HEK293 (cell line): Measurements from ENCODE around the gene CMIP.
A peak's percentile ranks its signal among the peaks of the same experiment; 100 is the strongest.

Experiments
- CTCF ChIA-PET: fragments of 350-600 bp; formaldehyde crosslinking; extraction: SDS; loops from one replicate; lab custom pipeline; 2021; ENCODE audit warnings: antibody characterized with exemption; lab: Yijun Ruan, JAX
- POLR2A ChIA-PET: fragments of 300-600 bp; formaldehyde crosslinking; extraction: SDS; loops from one replicate; lab custom pipeline; 2020; ENCODE audit warnings: antibody characterized with exemption, inconsistent platforms; lab: Yijun Ruan, JAX
- H3K27ac ChIP-seq: fragments of 200-500 bp; sonication (Bioruptor generic); 2 replicates; pipeline ENCODE4 v1.5.1; 2014; ENCODE audit warnings: low read depth, low read length, control low read depth, inconsistent platforms; ENCODE audit errors: extremely low read depth
- H3K36me3 ChIP-seq, 2 experiments: fragments of 200-500 bp in 1 of 2; sonication (Bioruptor generic) in 1 of 2; 1 replicate in 1 of 2; 2 replicates in 1 of 2; pipeline ENCODE4 v1.5.1; 2014 to 2017; ENCODE audit warnings: inconsistent platforms in 2 of 2, low read length in 2 of 2; ENCODE audit not compliant: control insufficient read depth in 2 of 2, insufficient read depth in 1 of 2
- H3K4me1 ChIP-seq: fragments of 200-500 bp; sonication (Bioruptor generic); 2 replicates; pipeline ENCODE4 v1.5.1; 2014; ENCODE audit warnings: mild to moderate bottlenecking, low read length, inconsistent platforms; ENCODE audit not compliant: control insufficient read depth, insufficient read depth
- H3K4me3 ChIP-seq: 2 replicates; pipeline ENCODE4 v1.5.1; 2011; ENCODE audit warnings: low read depth, mild to moderate bottlenecking, control low read depth, low read length, moderate library complexity
- H3K9me3 ChIP-seq: fragments of 200-500 bp; sonication (Bioruptor generic); 2 replicates; pipeline ENCODE4 v1.5.1; 2014; ENCODE audit warnings: low read depth, low read length, inconsistent platforms; ENCODE audit not compliant: control insufficient read depth, insufficient read depth
- ATF2 ChIP-seq: fragments of 450-650 bp; formaldehyde crosslinking; IDR thresholded peaks from 2 replicates; pipeline ENCODE4 v1.5.1; 2016; ENCODE audit warnings: missing biosample characterization, missing genetic modification characterization, low read depth
- CTCF ChIP-seq: fragments of 450-650 bp; formaldehyde crosslinking; IDR thresholded peaks from 2 replicates; pipeline ENCODE4 v1.5.1; 2016; ENCODE audit warnings: missing biosample characterization, missing genetic modification characterization
- GLIS1 ChIP-seq: fragments of 450-650 bp; formaldehyde crosslinking; IDR thresholded peaks from 2 replicates; pipeline ENCODE4 v1.5.1; 2016; ENCODE audit warnings: missing biosample characterization, missing genetic modification characterization
- KLF8 ChIP-seq: fragments of 450-650 bp; formaldehyde crosslinking; IDR thresholded peaks from 2 replicates; pipeline ENCODE4 v1.5.1; 2016; ENCODE audit warnings: missing biosample characterization, missing genetic modification characterization
- MZF1 ChIP-seq: fragments of 450-650 bp; formaldehyde crosslinking; IDR thresholded peaks from 2 replicates; pipeline ENCODE4 v1.5.1; 2017; ENCODE audit warnings: missing biosample characterization, missing genetic modification characterization, borderline replicate concordance
- OSR2 ChIP-seq: fragments of 450-650 bp; formaldehyde crosslinking; IDR thresholded peaks from 2 replicates; pipeline ENCODE4 v1.5.1; 2016; ENCODE audit warnings: missing biosample characterization, missing genetic modification characterization
- PRDM1 ChIP-seq: fragments of 450-650 bp; formaldehyde crosslinking; IDR thresholded peaks from 2 replicates; pipeline ENCODE4; 2016; ENCODE audit warnings: missing biosample characterization, missing genetic modification characterization
- PRDM6 ChIP-seq: fragments of 450-650 bp; formaldehyde crosslinking; IDR thresholded peaks from 2 replicates; pipeline ENCODE4 v1.5.1; 2017; ENCODE audit warnings: missing biosample characterization, missing genetic modification characterization
- SCRT1 ChIP-seq: fragments of 450-650 bp; formaldehyde crosslinking; IDR thresholded peaks from 2 replicates; pipeline ENCODE4 v1.5.1; 2016; ENCODE audit warnings: missing biosample characterization, missing genetic modification characterization, borderline replicate concordance
- ZIC2 ChIP-seq: fragments of 450-650 bp; formaldehyde crosslinking; IDR thresholded peaks from 2 replicates; pipeline ENCODE4 v1.5.1; 2016; ENCODE audit warnings: missing biosample characterization, missing genetic modification characterization
- ZNF221 ChIP-seq: fragments of 450-650 bp; formaldehyde crosslinking; IDR thresholded peaks from 2 replicates; pipeline ENCODE4 v1.5.1; 2017; ENCODE audit warnings: missing biosample characterization, missing genetic modification characterization, borderline replicate concordance
- ZNF600 ChIP-seq: fragments of 450-650 bp; formaldehyde crosslinking; IDR thresholded peaks from 2 replicates; pipeline ENCODE4 v1.5.1; 2016; ENCODE audit warnings: missing biosample characterization, missing genetic modification characterization
- ZNF629 ChIP-seq: fragments of 450-650 bp; formaldehyde crosslinking; IDR thresholded peaks from 2 replicates; pipeline ENCODE4 v1.5.1; 2017; ENCODE audit warnings: missing biosample characterization, missing genetic modification characterization
- ZSCAN5A ChIP-seq: fragments of 450-650 bp; formaldehyde crosslinking; IDR thresholded peaks from 2 replicates; pipeline ENCODE4 v1.5.1; 2016; ENCODE audit warnings: missing biosample characterization, missing genetic modification characterization
- TF ChIP-seq, protein P1 (sequence below): fragments of 450-650 bp; formaldehyde crosslinking; IDR thresholded peaks from 2 replicates; pipeline ENCODE4 v1.5.1; 2016; ENCODE audit warnings: missing biosample characterization, missing genetic modification characterization

The CMIP gene

DNA sequence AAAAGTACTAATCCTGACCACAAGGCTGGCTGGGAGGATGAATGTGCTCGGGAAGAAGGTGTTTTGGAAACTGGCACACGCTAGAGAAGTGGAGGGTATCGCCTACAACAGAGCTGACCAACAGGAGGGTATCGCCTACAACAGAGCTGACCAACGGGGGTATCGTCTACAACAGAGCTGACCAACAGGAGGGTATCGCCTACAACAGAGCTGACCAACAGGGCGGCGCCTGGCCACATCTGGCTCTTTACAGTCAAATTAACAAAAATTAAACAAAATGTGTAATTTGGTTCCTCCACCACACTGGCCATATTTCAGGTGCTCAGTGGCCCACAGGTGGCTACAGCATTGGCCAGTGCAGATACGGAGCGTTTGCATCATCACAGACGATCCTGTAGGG lies 153.5 kb downstream of the CMIP start:
- TF ChIP-seq CTCF (tag by site-specific recombination) (0 out of 2 replicates have a peak, but pooled peaks have one; percentile 29), KLF8 (tag by site-specific recombination) (no peak)

DNA sequence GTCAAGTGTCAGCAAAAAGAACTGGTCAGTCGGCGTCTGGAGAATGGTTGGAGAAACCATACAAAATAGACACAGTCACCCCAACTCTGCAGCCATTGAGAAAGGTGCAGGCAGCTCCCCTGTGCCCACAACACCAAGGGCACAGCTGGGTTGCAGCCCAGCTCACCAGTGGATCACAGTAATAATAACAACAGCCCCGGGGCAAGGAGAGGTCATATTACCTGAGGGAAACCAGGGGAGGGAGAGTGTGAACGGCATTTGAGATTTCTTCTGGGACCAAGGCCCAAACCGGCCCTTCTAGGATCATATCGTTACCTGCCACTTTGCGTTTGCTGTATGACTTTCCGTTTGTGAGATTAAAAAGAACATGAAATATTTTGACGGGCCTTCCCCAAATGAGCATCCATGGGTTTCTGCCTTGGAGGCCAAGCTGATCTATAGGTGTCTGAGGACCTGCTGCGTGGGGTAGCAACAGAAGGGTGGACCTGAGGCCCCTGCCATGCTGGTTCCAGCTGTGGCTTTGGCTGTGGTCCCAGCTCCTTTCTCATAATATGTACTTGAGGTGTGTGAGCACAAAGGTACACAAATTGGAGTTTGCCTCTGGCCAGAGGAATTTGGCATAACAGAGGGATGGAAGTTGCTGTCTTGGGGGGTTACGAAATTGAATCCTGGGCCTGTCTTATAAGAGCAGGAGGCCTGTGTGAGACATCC lies 154.6 kb downstream of the CMIP start:
- no peaks in the 10 kb centered on the region for H3K36me3 ChIP-seq
- ChIA-PET POLR2A (no interaction called here), CTCF (interaction anchor here (0.6 kb wide), 2 partner anchors 161 to 406 kb away, joined by 3 to 4 read pairs; no protein-coding TSS in a partner anchor)
- peak; percentile 61 for TF ChIP-seq ZIC2 (tag by site-specific recombination)
- peak; percentile 24; the same call in 1 of the 2 replicates for TF ChIP-seq GLIS1 (tag by site-specific recombination)
- no peak for TF ChIP-seq SCRT1 (tag by site-specific recombination)
- no peaks in the 10 kb centered on the region for H3K9me3 ChIP-seq
- H3K4me3 ChIP-seq = no peak overlapping the region
- peaks cover 7% of the 10 kb centered on the region; the same call in 1 of the 2 replicates for H3K4me1 ChIP-seq
- H3K27ac ChIP-seq = no peak overlapping the region

More for the DNA sequence above, 153.5 kb downstream of the CMIP start:
- ChIA-PET CTCF (interaction anchor here (0.7 to 1.7 kb wide), 5 partner anchors 9 to 137 kb away, joined by 3 to 6 read pairs (median 3); no protein-coding TSS in a partner anchor), POLR2A (interaction anchor here (1.1 kb wide), 1 partner anchor 284 kb away, joined by 3 read pairs; the partner anchor contains the start of gene GAN)
- Histone ChIP-seq H3K36me3 (no peaks in the 10 kb centered on the region), H3K4me1 (peaks cover 7% of the 10 kb centered on the region; the same call in 1 of the 2 replicates), H3K27ac (no peak overlapping the region), H3K4me3 (no peak overlapping the region), H3K9me3 (no peaks in the 10 kb centered on the region)

GRCh38 chr16:81600275-81600674 lies 155.7 kb downstream of the CMIP start:
- Histone ChIP-seq H3K36me3 (no peaks in the 10 kb centered on the region), H3K9me3 (no peaks in the 10 kb centered on the region), H3K4me3 (no peak overlapping the region), H3K4me1 (peaks cover 7% of the 10 kb centered on the region; the same call in 1 of the 2 replicates), H3K27ac (no peak overlapping the region)
- peak; percentile 46 for TF ChIP-seq PRDM1 (tag by site-specific recombination)
- TF ChIP-seq OSR2 (tag by site-specific recombination) = peak; percentile 18; the same call in 1 of the 2 replicates
- TF ChIP-seq ZNF221 = no peak
- TF ChIP-seq ATF2 (tag by site-specific recombination) = peak; percentile 41; the same call in 1 of the 2 replicates
- TF ChIP-seq ZNF629 (tag by site-specific recombination) = peak; percentile 61
- peak; percentile 92 for TF ChIP-seq ZNF600 (tag by site-specific recombination)
- TF ChIP-seq, protein P1, sequence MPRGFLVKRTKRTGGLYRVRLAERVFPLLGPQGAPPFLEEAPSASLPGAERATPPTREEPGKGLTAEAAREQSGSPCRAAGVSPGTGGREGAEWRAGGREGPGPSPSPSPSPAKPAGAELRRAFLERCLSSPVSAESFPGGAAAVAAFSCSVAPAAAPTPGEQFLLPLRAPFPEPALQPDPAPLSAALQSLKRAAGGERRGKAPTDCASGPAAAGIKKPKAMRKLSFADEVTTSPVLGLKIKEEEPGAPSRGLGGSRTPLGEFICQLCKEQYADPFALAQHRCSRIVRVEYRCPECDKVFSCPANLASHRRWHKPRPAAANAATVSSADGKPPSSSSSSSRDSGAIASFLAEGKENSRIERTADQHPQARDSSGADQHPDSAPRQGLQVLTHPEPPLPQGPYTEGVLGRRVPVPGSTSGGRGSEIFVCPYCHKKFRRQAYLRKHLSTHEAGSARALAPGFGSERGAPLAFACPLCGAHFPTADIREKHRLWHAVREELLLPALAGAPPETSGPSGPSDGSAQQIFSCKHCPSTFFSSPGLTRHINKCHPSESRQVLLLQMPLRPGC (tag by site-specific recombination) = 0 out of 2 replicates have a peak, but pooled peaks have one; percentile 53
- peak; percentile 47; the same call in 1 of the 2 replicates for TF ChIP-seq PRDM6 (tag by site-specific recombination)
- no peak for TF ChIP-seq ZSCAN5A
- TF ChIP-seq MZF1 = no peak
- POLR2A ChIA-PET = interaction anchor here (0.7 kb wide), 1 partner anchor 19 kb away, joined by 7 read pairs; no protein-coding TSS in a partner anchor
- CTCF ChIA-PET = no interaction called here
